ENCODE results near the gene EREG.

DNA sequence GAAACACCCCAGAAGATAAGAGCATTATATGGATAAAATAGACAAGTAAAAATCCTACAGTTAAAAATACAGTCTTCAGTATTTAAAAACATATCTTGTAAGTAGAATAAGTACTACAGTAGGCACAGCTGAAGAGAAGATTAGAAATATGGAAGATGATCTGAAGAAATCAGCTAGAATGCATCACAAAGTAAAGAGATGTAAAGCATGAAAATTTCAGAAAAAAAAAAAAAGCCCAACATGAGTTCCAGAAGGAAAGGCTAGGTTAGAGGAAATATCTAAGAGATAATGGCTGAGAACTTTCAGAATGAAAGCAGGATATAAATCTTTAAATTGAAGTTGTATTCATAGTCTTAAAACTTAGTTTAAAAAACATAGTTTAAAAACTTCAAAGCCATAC lies 35.6 kb upstream of the EREG start:
- TF ChIP-seq, protein P1, sequence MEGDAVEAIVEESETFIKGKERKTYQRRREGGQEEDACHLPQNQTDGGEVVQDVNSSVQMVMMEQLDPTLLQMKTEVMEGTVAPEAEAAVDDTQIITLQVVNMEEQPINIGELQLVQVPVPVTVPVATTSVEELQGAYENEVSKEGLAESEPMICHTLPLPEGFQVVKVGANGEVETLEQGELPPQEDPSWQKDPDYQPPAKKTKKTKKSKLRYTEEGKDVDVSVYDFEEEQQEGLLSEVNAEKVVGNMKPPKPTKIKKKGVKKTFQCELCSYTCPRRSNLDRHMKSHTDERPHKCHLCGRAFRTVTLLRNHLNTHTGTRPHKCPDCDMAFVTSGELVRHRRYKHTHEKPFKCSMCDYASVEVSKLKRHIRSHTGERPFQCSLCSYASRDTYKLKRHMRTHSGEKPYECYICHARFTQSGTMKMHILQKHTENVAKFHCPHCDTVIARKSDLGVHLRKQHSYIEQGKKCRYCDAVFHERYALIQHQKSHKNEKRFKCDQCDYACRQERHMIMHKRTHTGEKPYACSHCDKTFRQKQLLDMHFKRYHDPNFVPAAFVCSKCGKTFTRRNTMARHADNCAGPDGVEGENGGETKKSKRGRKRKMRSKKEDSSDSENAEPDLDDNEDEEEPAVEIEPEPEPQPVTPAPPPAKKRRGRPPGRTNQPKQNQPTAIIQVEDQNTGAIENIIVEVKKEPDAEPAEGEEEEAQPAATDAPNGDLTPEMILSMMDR (IDR thresholded peaks at IDR 0.05) = no peak
- no peak for TF ChIP-seq EZH2 (IDR thresholded peaks at IDR 0.05; ENCODE audit: borderline replicate concordance, insufficient read depth, low read depth, low read length, poor library complexity, severe bottlenecking)
